HL-60 (cell line): Measurements from ENCODE around the gene SEMA7A.

ENCODE experiments used
- DNase-seq, 2 experiments: peaks; one replicate each; pipeline ENCODE4 v3.0.0-alpha.2; 2010 to 2020; ENCODE audit warnings: low read depth in 1 of 2, low spot score in 1 of 2
- H3K27ac ChIP-seq: fragments of 250-450 bp; sonication (Bioruptor Pico); replicated peaks from 2 replicates; pipeline ENCODE4 v1.5.1; 2020; ENCODE audit warnings: mild to moderate bottlenecking, moderate library complexity
- H3K27me3 ChIP-seq: fragments of 250-450 bp; sonication (Bioruptor Pico); 2 replicates; pipeline ENCODE4 v1.5.1; 2021; ENCODE audit warnings: mild to moderate bottlenecking, moderate library complexity; ENCODE audit not compliant: insufficient read depth, poor library complexity, severe bottlenecking
- H3K4me3 ChIP-seq: replicated peaks from 2 replicates; pipeline ENCODE4 v1.5.1; 2011; ENCODE audit warnings: mild to moderate bottlenecking, control low read depth, low read length; ENCODE audit not compliant: insufficient read depth
- CTCF ChIP-seq: IDR thresholded peaks from one replicate; pipeline ENCODE4 v1.5.1; 2011; ENCODE audit warnings: low read length, control low read depth, inconsistent platforms; ENCODE audit not compliant: insufficient read depth
- GABPA ChIP-seq: IDR thresholded peaks from 2 replicates; pipeline ENCODE4 v1.6.1; 2012; ENCODE audit warnings: low read depth
- POLR2AphosphoS5 ChIP-seq: IDR thresholded peaks from 2 replicates; pipeline ENCODE4 v1.6.1; 2012; ENCODE audit warnings: low read depth
- SPI1 ChIP-seq: IDR thresholded peaks from 2 replicates; pipeline ENCODE4 v1.6.1; 2012; ENCODE audit warnings: low read depth, mild to moderate bottlenecking, borderline replicate concordance
- TF ChIP-seq, protein P1 (sequence below): IDR thresholded peaks from 2 replicates; pipeline ENCODE4 v1.6.1; 2012; ENCODE audit warnings: low read depth; ENCODE audit not compliant: insufficient replicate concordance

Gene SEMA7A

DNA sequence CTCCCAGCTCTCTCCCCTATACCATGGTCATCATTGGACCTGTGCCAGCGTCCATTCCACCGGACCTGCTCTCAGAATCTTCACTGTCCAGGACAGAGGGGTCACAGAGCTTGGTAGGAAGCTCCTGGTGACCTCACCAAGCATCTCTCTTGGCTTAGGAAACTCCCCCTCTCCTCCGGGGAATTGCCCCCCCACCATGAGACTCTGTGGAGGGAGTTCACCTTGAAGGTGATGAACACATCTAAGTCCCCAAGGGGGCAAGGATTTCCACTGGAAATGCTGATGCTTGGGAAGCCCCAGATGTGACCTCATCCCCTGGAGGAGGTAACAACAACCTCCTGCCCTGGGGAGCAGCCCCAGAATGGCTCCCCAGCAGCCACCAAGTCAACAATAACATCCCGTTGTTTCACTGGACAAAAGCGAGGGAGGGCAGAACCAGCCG lies 3.2 kb downstream of the SEMA7A start:
- H3K27ac ChIP-seq: no peak overlapping the region
- no peak for DNase-seq
- TF ChIP-seq SPI1 (no peak), GABPA (no peak), CTCF (no peak), POLR2AphosphoS5 (no peak)
- peaks cover 15% of the 10 kb centered on the region for H3K27me3 ChIP-seq
- no peak overlapping the region for H3K4me3 ChIP-seq

DNA sequence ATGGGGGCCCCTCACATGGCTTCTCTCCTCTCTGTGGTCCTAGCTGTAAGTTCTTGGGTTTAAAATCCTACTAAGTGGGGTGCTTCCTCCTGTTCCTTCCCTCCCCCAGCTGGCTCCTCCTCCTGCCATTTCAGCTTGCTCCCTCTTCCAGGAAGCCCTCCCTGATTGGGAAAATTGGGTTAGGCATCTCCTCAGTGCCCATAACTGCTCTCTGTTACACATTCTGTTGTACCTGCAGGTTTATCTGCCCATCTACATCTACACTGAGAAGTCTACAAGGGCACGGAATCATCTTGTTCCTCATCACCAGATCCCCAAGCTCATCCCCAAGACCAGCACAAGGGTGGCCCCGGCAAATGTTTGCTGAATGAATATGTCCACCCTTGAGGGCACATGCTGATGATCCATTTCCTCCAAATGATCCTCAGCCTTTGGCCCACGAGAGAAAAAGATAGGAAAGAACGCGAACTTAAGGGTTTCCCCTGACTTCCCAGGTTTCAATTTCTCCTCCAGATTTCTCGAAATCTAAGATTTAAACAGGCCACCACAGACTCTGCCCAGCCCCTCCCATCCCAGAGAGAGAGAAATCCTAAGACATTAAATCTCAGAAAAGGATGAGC lies 3.9 kb downstream of the SEMA7A start:
- no peak overlapping the region for H3K27ac ChIP-seq
- TF ChIP-seq CTCF (no peak), SPI1 (no peak), POLR2AphosphoS5 (no peak), GABPA (no peak)
- TF ChIP-seq, protein P1, sequence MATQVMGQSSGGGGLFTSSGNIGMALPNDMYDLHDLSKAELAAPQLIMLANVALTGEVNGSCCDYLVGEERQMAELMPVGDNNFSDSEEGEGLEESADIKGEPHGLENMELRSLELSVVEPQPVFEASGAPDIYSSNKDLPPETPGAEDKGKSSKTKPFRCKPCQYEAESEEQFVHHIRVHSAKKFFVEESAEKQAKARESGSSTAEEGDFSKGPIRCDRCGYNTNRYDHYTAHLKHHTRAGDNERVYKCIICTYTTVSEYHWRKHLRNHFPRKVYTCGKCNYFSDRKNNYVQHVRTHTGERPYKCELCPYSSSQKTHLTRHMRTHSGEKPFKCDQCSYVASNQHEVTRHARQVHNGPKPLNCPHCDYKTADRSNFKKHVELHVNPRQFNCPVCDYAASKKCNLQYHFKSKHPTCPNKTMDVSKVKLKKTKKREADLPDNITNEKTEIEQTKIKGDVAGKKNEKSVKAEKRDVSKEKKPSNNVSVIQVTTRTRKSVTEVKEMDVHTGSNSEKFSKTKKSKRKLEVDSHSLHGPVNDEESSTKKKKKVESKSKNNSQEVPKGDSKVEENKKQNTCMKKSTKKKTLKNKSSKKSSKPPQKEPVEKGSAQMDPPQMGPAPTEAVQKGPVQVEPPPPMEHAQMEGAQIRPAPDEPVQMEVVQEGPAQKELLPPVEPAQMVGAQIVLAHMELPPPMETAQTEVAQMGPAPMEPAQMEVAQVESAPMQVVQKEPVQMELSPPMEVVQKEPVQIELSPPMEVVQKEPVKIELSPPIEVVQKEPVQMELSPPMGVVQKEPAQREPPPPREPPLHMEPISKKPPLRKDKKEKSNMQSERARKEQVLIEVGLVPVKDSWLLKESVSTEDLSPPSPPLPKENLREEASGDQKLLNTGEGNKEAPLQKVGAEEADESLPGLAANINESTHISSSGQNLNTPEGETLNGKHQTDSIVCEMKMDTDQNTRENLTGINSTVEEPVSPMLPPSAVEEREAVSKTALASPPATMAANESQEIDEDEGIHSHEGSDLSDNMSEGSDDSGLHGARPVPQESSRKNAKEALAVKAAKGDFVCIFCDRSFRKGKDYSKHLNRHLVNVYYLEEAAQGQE: no peak
- no peak for DNase-seq

DNA sequence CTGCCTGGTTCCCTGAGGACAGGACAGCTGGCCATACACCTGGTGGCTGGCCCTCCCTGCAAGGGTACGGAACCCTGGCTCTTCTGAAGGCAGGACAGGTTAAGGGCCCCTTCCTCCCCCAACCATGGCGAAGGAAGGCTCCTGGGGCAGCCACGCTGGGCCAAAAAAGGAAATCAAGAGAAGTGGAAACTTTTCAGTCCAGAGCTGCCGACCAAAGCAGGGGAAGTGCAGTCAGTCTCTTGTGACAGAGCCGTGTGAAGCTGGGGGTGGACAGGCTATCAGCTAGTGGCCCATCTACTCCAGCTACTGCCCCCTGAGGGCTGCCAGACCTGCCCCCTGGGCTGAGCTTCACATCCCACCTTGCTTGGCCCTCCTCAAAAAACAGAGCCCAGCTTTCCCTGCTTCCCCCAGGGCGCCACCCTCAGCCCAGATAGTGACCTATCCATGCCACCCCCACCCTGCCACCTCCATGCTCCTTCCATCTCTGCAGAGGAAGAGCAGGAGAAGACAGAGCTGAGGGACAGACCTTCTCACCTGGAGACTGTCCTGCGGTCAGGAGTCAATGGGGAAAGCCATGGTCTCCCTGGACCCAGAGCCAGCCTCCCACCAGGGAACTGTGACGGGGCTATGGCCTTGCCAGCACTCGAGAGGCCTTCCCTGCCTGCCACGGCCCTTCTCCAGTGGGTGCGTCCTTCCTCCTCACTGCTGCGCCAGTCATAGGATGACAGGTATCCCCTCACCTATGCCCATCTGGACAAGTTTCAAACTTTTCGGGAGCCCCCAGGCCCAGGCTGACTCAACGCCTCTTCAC lies 4.6 kb downstream of the SEMA7A start:
- Histone ChIP-seq H3K4me3 (no peak overlapping the region), H3K27me3 (peaks cover 15% of the 10 kb centered on the region), H3K27ac (peak overlapping the region; percentile 36)
- DNase-seq: peak in 1 of 2 experiments; percentile 57
- TF ChIP-seq, protein P1: no peak
- TF ChIP-seq CTCF (no peak), POLR2AphosphoS5 (peak; percentile 18; the same call in 1 of the 2 replicates), SPI1 (peak; percentile 80; the same call in 1 of the 2 replicates), GABPA (no peak)

More for the DNA sequence above, 3.9 kb downstream of the SEMA7A start:
- peaks cover 15% of the 10 kb centered on the region for H3K27me3 ChIP-seq
- no peak overlapping the region for H3K4me3 ChIP-seq
